K562 (cell line): ENCODE results near the gene SH3BP2.

Experiments used
- BHLHE40 ChIP-seq: IDR thresholded peaks from 2 replicates; pipeline ENCODE4 v1.6.1; 2011; ENCODE audit warnings: low read length, improper control_type of control experiment
- CTCF ChIP-seq, 3 experiments: IDR thresholded peaks in 2 of 3; conservative IDR thresholded peaks in 1 of 3; 2 replicates each; pipeline ENCODE4 v1.5.1; 2011 to 2012; ENCODE audit warnings: low read length in 3 of 3, mild to moderate bottlenecking in 3 of 3, control low read depth in 2 of 3, improper control_type of control experiment in 1 of 3, inconsistent platforms in 1 of 3, low read depth in 1 of 3, mixed read lengths in 1 of 3, moderate library complexity in 1 of 3; ENCODE audit not compliant: insufficient read depth in 2 of 3
- EZH2 ChIP-seq: IDR thresholded peaks from 2 replicates; pipeline ENCODE4 v1.6.1; 2012; ENCODE audit warnings: low read depth, mild to moderate bottlenecking, inconsistent platforms, low read length, borderline replicate concordance
- SMC3 ChIP-seq: conservative IDR thresholded peaks from 2 replicates; pipeline ENCODE4 v1.6.1; 2011; ENCODE audit warnings: low read depth, low read length, improper control_type of control experiment; ENCODE audit not compliant: insufficient read depth
- ZNF121 ChIP-seq: sonication (generic); formaldehyde crosslinking; conservative IDR thresholded peaks from 2 replicates; pipeline ENCODE4 v1.8.0; 2022; ENCODE audit warnings: missing genetic modification reagents

- TF ChIP-seq ZNF121 (CRISPR knock-in tag) (no peak), BHLHE40 (no peak), SMC3 (no peak), CTCF (IDR thresholded peaks at IDR 0.05 in 2 of 3, conservative IDR thresholded peaks at IDR 0.05 in 1 of 3; ENCODE audit: insufficient read depth in 2 of 3, low read depth in 1 of 3, low read length in 3 of 3) (no peak), EZH2 (no peak)
These were observed 30.4 kb downstream of the SH3BP2 start for GRCh38 chr4:2823301-2823670.
